GM03348 (cell line): ENCODE results near the gene BTG2.

Experiments
- DNase-seq: peaks from one replicate; pipeline ENCODE4 v3.0.0; 2012; ENCODE audit warnings: low spot score

Gene BTG2

GRCh38 chr1:203342192-203342940 lies 37.0 kb downstream of the BTG2 start:
- DNase-seq, result peak; percentile 82

GRCh38 chr1:203343956-203344754 lies 38.8 kb downstream of the BTG2 start:
- no peak for DNase-seq

GRCh38 chr1:203346060-203346768 lies 40.9 kb downstream of the BTG2 start:
- no peak for DNase-seq

DNA sequence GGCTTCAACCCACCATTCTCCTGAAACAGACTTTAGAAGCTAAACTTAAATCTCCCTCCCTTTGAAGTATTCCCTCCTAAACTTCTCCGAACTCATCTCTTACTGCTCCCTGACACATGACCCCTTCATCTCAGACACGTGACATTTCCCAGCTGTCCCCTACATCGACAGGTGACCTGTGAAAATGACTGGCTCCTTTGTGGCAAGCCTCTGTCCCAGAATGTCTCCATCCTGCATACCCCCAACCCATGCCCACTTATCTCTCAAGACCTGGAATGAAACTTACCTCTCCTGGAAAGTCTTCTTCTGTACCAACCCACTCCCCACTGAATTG lies 41.4 kb downstream of the BTG2 start:
- DNase-seq, result no peak

GRCh38 chr1:203349166-203349565 lies 43.8 kb downstream of the BTG2 start:
- DNase-seq, result no peak

- no peak for DNase-seq
Observed at GRCh38 chr1:203349773-203350524, 44.6 kb downstream of the BTG2 start.

- peak; percentile 81 for DNase-seq
Observed at GRCh38 chr1:203351037-203351625, 45.8 kb downstream of the BTG2 start, which contains the start of gene FMOD. Gene FMOD (minus strand): TSS chr1:203351122. CDS start chr1:203348270, 2,852 bp downstream.

DNA sequence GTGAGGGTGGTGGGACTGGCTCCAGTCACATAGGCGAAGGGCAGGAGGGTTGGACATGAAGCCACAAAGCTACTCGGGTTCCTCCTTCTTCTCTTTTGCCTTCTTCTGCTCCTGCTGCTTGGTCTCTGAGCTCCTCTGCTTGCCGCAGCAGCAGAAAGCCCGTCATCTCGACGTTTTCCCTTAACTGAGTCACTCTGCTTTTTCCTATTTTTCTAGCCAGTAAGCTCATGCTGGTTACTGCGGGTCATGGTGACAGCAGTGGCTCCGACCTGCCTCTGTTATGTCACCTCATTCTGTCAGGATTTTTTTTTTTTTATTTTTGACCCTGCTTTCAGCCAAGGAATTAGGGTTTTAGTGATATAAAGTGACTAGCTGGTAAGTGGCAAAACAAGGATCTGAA lies 48.2 kb downstream of the BTG2 start:
- DNase-seq, result no peak

DNA sequence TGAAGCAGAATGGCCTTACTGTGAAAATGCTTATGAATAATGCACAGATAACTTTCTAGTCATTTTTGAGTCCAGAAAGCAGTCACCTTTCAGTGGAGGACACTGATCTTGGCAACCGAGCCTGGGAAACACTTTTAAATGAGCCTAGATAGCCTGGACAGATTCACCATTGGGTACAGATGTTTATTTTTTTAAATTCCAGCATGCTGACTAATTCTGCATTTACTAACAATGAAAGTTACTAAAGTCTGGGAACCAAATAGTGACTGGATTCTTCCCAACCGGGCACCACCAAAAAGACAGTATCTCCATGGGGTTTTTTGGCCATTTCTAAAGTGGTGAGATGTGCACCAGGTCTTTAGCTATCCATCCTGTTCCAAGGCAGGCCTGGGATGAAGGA lies 48.9 kb downstream of the BTG2 start:
- DNase-seq, result no peak

- peak; percentile 34 for DNase-seq
Observed at GRCh38 chr1:203359010-203359571, 53.8 kb downstream of the BTG2 start.
